Right atrium auricular region (tissue), 2 donors: ENCODE results near the gene IGFBP2. TPM values are rescaled to one million over a fixed set of nuclear protein-coding genes. Genes with fewer than 3 reads are reported as not detected.

Experiments used
- DNase-seq: peaks from one replicate; pipeline ENCODE4 v3.0.0-alpha.2; 2019; ENCODE audit warnings: low spot score
- H3K27ac ChIP-seq, 2 donors: fragments of 200-600 bp; sonication (generic); 1 replicate in 1 of 2; 2 replicates in 1 of 2; pipeline ENCODE4 v1.5.1; 2016 to 2019
- H3K27me3 ChIP-seq, 2 donors: fragments of 200-600 bp; sonication (generic); one replicate each; pipeline versions ENCODE4 v1.5.1 to v1.6.0; 2017 to 2019
- H3K36me3 ChIP-seq: fragments of 200-600 bp; sonication (generic); one replicate; pipeline ENCODE4 v1.5.1; 2016
- H3K4me1 ChIP-seq, 2 donors: fragments of 200-600 bp; sonication (generic); one replicate each; pipeline versions ENCODE4 v1.5.1 to v1.6.0; 2017 to 2019
- H3K4me3 ChIP-seq, 2 donors: fragments of 200-600 bp; sonication (generic); 1 replicate in 1 of 2; 2 replicates in 1 of 2; pipeline ENCODE4 v1.5.1; 2017 to 2019; ENCODE audit warnings: mild to moderate bottlenecking in 1 of 2, moderate library complexity in 1 of 2
- H3K9me3 ChIP-seq, 2 donors: fragments of 200-600 bp; sonication (generic); one replicate each; pipeline ENCODE4 v1.5.1; 2019
- total RNA-seq, 2 donors: library from RNA; depleted of rRNA; stranded (reverse); fragments of >200 nt; gene quantifications; one replicate each; pipeline ENCODE4 v1.1.0, GENCODE V29; 2016
- TF ChIP-seq, protein P1 (sequence below), 2 donors: fragments of 200-600 bp; sonication (generic); IDR thresholded peaks; one replicate each; pipeline ENCODE4 v1.5.1; 2019; ENCODE audit warnings: antibody characterized with exemption in 2 of 2

The IGFBP2 gene
- total RNA-seq, 2 donors from 2014 or later = 255 to 508 TPM

DNA sequence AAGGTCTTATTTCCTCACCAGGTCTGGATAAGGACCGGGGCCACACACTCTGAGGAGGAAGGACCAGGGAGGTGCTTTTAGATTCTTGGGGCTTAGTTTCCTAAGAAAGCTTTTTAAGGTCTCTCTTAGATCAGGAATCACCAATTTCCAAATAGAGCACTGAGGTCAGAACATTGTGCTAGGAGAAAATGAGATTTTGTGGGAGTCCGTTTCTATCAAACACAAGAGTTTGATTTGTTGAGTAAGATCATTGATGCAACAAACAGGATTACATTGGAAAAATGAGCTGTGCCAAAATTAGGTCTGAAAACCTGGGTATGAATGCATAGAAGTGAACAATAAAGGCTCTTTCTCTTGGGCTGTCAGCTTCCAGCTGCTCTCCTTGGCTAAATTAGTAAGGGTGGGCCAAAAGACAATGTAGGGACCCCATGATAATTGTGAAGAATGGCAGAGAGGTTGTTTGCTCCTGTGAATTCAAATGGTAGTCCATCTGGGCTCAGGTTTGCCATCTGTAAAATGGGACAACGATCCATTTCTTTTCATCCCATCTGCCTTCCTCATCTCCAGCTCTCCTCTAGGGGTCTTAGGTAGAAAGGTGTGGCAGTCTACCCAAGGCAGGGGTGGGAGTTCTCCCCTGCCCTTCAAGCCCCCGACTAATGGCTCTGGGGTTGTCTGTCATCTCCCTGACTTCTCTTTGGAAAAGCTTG lies 20.0 kb downstream of the IGFBP2 start:
- H3K4me1 ChIP-seq = peaks cover 0 to 8% of the 10 kb centered on the region in 2 donors
- no peaks in the 10 kb centered on the region for H3K36me3 ChIP-seq
- no peaks in the 10 kb centered on the region for H3K9me3 ChIP-seq
- no peak for DNase-seq
- no peaks in the 10 kb centered on the region for H3K27me3 ChIP-seq
- H3K27ac ChIP-seq = no peak overlapping the region
- TF ChIP-seq, protein P1, sequence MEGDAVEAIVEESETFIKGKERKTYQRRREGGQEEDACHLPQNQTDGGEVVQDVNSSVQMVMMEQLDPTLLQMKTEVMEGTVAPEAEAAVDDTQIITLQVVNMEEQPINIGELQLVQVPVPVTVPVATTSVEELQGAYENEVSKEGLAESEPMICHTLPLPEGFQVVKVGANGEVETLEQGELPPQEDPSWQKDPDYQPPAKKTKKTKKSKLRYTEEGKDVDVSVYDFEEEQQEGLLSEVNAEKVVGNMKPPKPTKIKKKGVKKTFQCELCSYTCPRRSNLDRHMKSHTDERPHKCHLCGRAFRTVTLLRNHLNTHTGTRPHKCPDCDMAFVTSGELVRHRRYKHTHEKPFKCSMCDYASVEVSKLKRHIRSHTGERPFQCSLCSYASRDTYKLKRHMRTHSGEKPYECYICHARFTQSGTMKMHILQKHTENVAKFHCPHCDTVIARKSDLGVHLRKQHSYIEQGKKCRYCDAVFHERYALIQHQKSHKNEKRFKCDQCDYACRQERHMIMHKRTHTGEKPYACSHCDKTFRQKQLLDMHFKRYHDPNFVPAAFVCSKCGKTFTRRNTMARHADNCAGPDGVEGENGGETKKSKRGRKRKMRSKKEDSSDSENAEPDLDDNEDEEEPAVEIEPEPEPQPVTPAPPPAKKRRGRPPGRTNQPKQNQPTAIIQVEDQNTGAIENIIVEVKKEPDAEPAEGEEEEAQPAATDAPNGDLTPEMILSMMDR (IDR thresholded peaks at IDR 0.05) = no peak
- no peak overlapping the region for H3K4me3 ChIP-seq

DNA sequence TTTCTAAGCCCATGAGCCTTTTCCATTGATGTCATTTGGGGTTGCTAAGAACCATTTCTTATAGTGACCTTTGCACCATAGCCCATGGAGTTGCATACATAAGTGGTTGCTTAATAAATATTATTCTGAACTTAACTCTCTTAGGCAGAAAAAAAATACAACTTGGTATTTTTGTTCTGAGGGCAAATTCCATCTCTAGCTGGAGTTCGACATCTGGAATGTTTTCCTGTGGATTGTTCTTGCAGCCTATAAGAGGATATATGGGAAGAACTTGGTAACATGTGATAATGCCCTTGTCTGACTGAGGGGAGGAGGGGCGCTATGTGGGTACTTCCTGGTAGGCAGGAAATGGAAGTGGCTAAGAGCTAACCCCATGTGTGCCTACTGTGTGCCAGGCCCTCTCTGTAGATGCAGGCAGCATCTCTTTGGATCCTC lies 20.7 kb downstream of the IGFBP2 start:
- Histone ChIP-seq H3K4me1 (peaks cover 0 to 8% of the 10 kb centered on the region in 2 donors), H3K27me3 (no peaks in the 10 kb centered on the region), H3K27ac (no peak overlapping the region), H3K36me3 (no peaks in the 10 kb centered on the region), H3K4me3 (no peak overlapping the region), H3K9me3 (no peaks in the 10 kb centered on the region)
- DNase-seq = no peak
- TF ChIP-seq, protein P1 (IDR thresholded peaks at IDR 0.05) = no peak

DNA sequence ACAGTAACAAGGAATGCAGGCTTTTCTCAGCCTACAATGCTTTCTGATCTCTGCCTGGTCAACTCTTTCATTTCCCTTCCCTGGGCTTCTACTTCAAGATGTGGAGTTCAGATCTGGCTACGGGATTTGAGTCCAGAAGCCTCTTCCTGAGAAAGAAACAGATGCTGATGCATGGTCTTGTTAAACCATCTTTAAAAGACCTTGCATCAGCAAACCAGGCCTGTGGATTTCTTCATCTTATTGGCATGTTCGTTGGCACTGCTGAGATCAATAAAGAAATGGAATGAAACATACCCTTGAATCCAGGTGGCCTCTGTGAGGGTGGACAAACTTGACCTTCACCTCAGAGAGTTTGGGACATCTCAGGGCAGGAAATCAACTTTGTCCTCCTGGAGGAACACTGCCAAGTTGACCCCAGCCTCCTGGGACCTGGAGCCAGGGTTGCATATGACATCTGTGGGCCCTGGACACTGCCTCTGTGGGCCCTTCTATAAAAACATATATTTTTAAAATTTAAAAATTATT lies 21.4 kb downstream of the IGFBP2 start:
- TF ChIP-seq, protein P1 (IDR thresholded peaks at IDR 0.05) = no peak
- Histone ChIP-seq H3K36me3 (no peaks in the 10 kb centered on the region), H3K9me3 (no peaks in the 10 kb centered on the region), H3K4me1 (peaks cover 0 to 8% of the 10 kb centered on the region in 2 donors), H3K27ac (no peak overlapping the region), H3K27me3 (no peaks in the 10 kb centered on the region), H3K4me3 (no peak overlapping the region)
- no peak for DNase-seq

DNA sequence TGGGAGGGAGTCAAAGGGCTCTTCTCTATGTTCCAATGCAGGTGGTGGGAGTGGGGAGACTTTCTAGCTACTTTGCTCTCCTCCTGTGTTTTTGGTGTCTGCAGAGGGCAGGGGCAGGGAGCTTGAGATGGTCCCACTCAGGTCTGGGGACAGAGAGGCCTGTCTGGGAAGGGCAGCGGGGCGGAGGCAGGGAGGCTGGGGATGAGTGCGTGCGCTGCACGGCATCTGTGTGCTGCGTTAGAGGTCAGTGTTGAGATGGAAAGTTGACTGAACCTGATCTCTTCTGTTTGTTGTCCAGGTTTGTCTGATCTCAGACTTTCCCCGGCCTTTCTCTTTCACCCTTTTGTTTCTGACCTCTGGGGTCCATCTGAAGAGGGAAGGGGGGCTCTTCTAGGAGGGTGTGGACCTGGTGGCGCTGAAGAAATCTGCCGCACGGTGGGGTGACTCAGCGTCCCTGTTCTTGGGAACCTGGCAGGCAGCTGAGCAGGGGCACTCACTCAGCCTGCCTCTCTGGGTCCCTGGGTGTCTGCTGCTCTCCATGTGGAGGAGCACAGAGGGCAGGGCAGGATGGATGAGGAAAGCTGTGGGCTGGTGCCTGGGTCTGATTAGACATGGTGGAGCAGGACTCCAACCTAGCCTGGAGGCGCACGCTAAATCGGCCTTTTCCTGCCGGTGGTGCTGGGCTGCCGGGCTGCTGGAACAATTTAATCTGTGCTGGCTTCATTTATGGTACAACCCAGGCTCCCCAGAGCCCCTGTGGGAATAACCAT lies 24.1 kb downstream of the IGFBP2 start:
- Histone ChIP-seq H3K27me3 (no peaks in the 10 kb centered on the region), H3K4me3 (no peak overlapping the region), H3K36me3 (peaks cover 5% of the 10 kb centered on the region), H3K9me3 (no peaks in the 10 kb centered on the region), H3K4me1 (peaks cover 0 to 8% of the 10 kb centered on the region in 2 donors), H3K27ac (no peak overlapping the region)
- no peak for DNase-seq
- TF ChIP-seq, protein P1 (IDR thresholded peaks at IDR 0.05) = no peak

DNA sequence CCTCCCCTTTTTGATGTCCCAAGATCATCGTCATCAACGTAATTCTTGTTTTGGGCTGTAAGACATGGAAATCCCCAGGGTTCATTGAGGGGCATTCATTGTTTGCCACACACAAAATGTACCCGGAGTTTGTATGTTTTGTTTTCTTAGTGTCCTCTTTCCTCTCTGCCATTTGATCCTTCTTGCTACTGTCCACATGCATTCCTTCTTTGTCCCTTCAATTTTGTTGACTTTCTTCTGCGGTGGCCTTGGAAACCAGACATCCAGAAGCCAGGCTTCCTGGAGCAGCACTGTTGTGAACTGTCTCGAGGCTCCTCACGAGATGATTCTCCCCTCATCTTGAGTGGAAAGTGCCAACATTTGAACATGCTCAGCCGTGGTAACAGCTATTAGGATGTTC lies 24.8 kb downstream of the IGFBP2 start:
- Histone ChIP-seq H3K27ac (no peak overlapping the region), H3K27me3 (no peaks in the 10 kb centered on the region), H3K9me3 (no peaks in the 10 kb centered on the region), H3K4me3 (no peak overlapping the region), H3K36me3 (peaks cover 5% of the 10 kb centered on the region), H3K4me1 (peaks cover 0 to 8% of the 10 kb centered on the region in 2 donors)
- DNase-seq = no peak
- TF ChIP-seq, protein P1 (IDR thresholded peaks at IDR 0.05) = no peak
